K562 (cell line): Measurements from ENCODE around the gene PHLDB1. TPM values are rescaled to one million over a fixed set of nuclear protein-coding genes. Genes with fewer than 3 reads are reported as not detected.

Experiments used
- ATAC-seq: fragments of 200-7000 bp; cut with Tn5 transposase; 3 replicates; pipeline ENCODE4 v1.9.1; 2020; ENCODE audit warnings: moderate library complexity
- BruUV-seq: library from RNA; stranded (reverse); fragments of 400-500 nt; replicated peaks from 2 replicates; lab custom pipeline; 2021; lab: Mats Ljungman, UMichigan
- CTCF ChIA-PET: fragments of 300-600 bp; formaldehyde crosslinking; extraction: SDS; loops from one replicate; lab custom pipeline; 2021; ENCODE audit warnings: low intra/inter-chr PET ratio; lab: Yijun Ruan, JAX
- POLR2A ChIA-PET: fragments of 300-600, 350-650 bp; sonication (Branson Sonifier 250); formaldehyde crosslinking; extraction: SDS; loops from one replicate; lab custom pipeline; 2021; ENCODE audit warnings: antibody characterized with exemption, inconsistent platforms; lab: Yijun Ruan, JAX
- DNase-seq, 4 experiments: peaks; one replicate each; pipeline versions ENCODE4 v3.0.0 to v3.0.0-alpha.2; 2011 to 2018; ENCODE audit warnings: low spot score in 3 of 4, mixed read lengths in 3 of 4; ENCODE audit errors: extremely low read depth in 1 of 4
- FAIRE-seq: peaks from 2 replicates; lab custom pipeline; 2011; peaks lifted over from hg19 to GRCh38; lab: Jason Lieb, UNC
- H2AFZ ChIP-seq: 2 replicates; pipeline ENCODE4 v1.6.0; 2011; ENCODE audit warnings: low read depth, low read length, control low read depth, inconsistent platforms
- H3K27ac ChIP-seq: fragments of 200-600 bp; 3 replicates; pipeline ENCODE4 v1.8.0; 2011; ENCODE audit warnings: low read depth, mild to moderate bottlenecking, control low read depth, inconsistent platforms, low read length, moderate library complexity, mixed read lengths; ENCODE audit errors: extremely low read depth
- H3K27me3 ChIP-seq, 2 experiments: fragments of 300-600 bp in 1 of 2; 2 replicates in 1 of 2; 3 replicates in 1 of 2; pipeline versions ENCODE4 v1.6.0 to v1.8.0; 2011; ENCODE audit warnings: inconsistent platforms in 2 of 2, low read length in 2 of 2, mild to moderate bottlenecking in 1 of 2, mixed read lengths in 1 of 2, moderate library complexity in 1 of 2; ENCODE audit not compliant: control insufficient read depth in 2 of 2, insufficient read depth in 2 of 2
- H3K36me3 ChIP-seq: fragments of 300-600 bp; 3 replicates; pipeline ENCODE4 v1.8.0; 2011; ENCODE audit warnings: mild to moderate bottlenecking, low read length, inconsistent platforms; ENCODE audit not compliant: control insufficient read depth, insufficient read depth
- H3K4me1 ChIP-seq, 2 experiments: fragments of 200-600 bp in 1 of 2; replicated peaks in 1 of 2; 2 replicates in 1 of 2; 3 replicates in 1 of 2; pipeline versions ENCODE4 v1.5.1 to v1.8.0; 2011; ENCODE audit warnings: inconsistent platforms in 2 of 2, low read length in 2 of 2, mild to moderate bottlenecking in 1 of 2, mixed read lengths in 1 of 2, moderate library complexity in 1 of 2; ENCODE audit not compliant: control insufficient read depth in 2 of 2, insufficient read depth in 2 of 2
- H3K4me2 ChIP-seq: 2 replicates; pipeline ENCODE4 v1.6.1; 2011; ENCODE audit warnings: low read length, control low read depth, inconsistent platforms, mixed read lengths; ENCODE audit not compliant: insufficient read depth
- H3K4me3 ChIP-seq: fragments of 200-600 bp; sonication (generic), shearing (Covaris generic); 2 replicates; pipeline ENCODE4 v1.5.1; 2016; ENCODE audit warnings: control low read depth, inconsistent platforms
- H3K79me2 ChIP-seq: fragments of 200-600 bp; 3 replicates; pipeline ENCODE4 v1.8.0; 2011; ENCODE audit warnings: low read length, inconsistent platforms; ENCODE audit not compliant: control insufficient read depth, insufficient read depth
- H3K9ac ChIP-seq, 2 experiments: 2 replicates each; pipeline versions ENCODE4 v1.6.0 to v1.6.1; 2011; ENCODE audit warnings: low read depth in 2 of 2, low read length in 2 of 2, control low read depth in 1 of 2, inconsistent platforms in 1 of 2, mild to moderate bottlenecking in 1 of 2, mixed read lengths in 1 of 2; ENCODE audit not compliant: insufficient read depth in 1 of 2
- H3K9me1 ChIP-seq: one replicate; pipeline ENCODE4 v1.6.0; 2011; ENCODE audit warnings: inconsistent platforms, mild to moderate bottlenecking, low read length, moderate library complexity; ENCODE audit not compliant: control insufficient read depth, insufficient read depth
- H3K9me3 ChIP-seq: replicated peaks from 2 replicates; pipeline ENCODE4 v1.5.1; 2011; ENCODE audit warnings: low read depth, low read length, inconsistent platforms; ENCODE audit not compliant: control insufficient read depth, insufficient read depth
- H4K20me1 ChIP-seq: replicated peaks from 2 replicates; pipeline ENCODE4 v1.6.1; 2011; ENCODE audit warnings: low read length, inconsistent platforms, mixed read lengths; ENCODE audit not compliant: control insufficient read depth, insufficient read depth
- RBFOX2 ChIP-seq: fragments of 200-400 bp; formaldehyde crosslinking; IDR thresholded peaks from 2 replicates; pipeline ENCODE4 v1.6.1; 2017; ENCODE audit warnings: low read depth, mild to moderate bottlenecking, low read length, moderate library complexity
- ZNF217 ChIP-seq: sonication (generic); formaldehyde crosslinking; IDR thresholded peaks from 2 replicates; pipeline ENCODE4 v1.8.0; 2022; ENCODE audit warnings: mild to moderate bottlenecking, missing genetic modification reagents
- WGBS: fragments of 100-300 bp; shearing (Covaris generic); methylation state at CpG from one replicate; pipeline ENCODE4 v1.1.6; 2016; ENCODE audit warnings: low coverage, mixed read lengths; ENCODE audit not compliant: insufficient coverage; ENCODE audit errors: missing lambda C conversion rate; 5-methylcytosine and 5-hydroxymethylcytosine counted together
- in situ Hi-C: fragments of 300-500 bp; cut with MboI; formaldehyde crosslinking; loops from 4 replicates; pipeline ENCODE4 v1.15.0; 2018; ENCODE audit warnings: inconsistent platforms, mixed read lengths
- intact Hi-C: fragments of 100-400 bp; cut with micrococcal nuclease; formaldehyde crosslinking; loops from 2 replicates; pipeline ENCODE4 v1.14.2; 2022
- polyA plus RNA-seq, 8 experiments: library from polyadenylated mRNA; depleted of rRNA in 4 of 8; stranded (reverse) in 5 of 8; unstranded in 3 of 8; fragments of >200 nt; fragmentation: Nextera tagmentation in 2 of 8; fragmentation: Illumina TruSeq in 1 of 8; extraction: Ambion mirVana in 2 of 8; extraction: Trizol in 1 of 8; gene quantifications; 2 replicates each; pipeline versions ENCODE4 v1.2.1 to v1.2.3, GENCODE V29; 2011 to 2014; ENCODE audit warnings: inconsistent platforms in 1 of 8, missing spikeins in 1 of 8
- total RNA-seq, 7 experiments: library from RNA; depleted of rRNA in 6 of 7; stranded (reverse); fragments of >200 nt in 6 of 7; fragmentation: Illumina TruSeq in 2 of 7; extraction: Trizol in 2 of 7; gene quantifications; 2 replicates each; pipeline versions ENCODE4 v1.2.1 to v1.2.3, GENCODE V29; 2011 to 2021; ENCODE audit warnings: low replicate concordance in 1 of 7
- TF ChIP-seq, protein P1 (sequence below): sonication (generic); formaldehyde crosslinking; IDR thresholded peaks from 2 replicates; pipeline ENCODE4 v1.8.1; 2023; ENCODE audit warnings: mild to moderate bottlenecking, missing genetic modification reagents

Gene PHLDB1
- total and polyA plus RNA-seq, 9 of the 15 experiments (the other 6 are each of a cell fraction or from before 2014, with no cell fraction given) = 2.0 to 28.7 (median 16.2) TPM

DNA sequence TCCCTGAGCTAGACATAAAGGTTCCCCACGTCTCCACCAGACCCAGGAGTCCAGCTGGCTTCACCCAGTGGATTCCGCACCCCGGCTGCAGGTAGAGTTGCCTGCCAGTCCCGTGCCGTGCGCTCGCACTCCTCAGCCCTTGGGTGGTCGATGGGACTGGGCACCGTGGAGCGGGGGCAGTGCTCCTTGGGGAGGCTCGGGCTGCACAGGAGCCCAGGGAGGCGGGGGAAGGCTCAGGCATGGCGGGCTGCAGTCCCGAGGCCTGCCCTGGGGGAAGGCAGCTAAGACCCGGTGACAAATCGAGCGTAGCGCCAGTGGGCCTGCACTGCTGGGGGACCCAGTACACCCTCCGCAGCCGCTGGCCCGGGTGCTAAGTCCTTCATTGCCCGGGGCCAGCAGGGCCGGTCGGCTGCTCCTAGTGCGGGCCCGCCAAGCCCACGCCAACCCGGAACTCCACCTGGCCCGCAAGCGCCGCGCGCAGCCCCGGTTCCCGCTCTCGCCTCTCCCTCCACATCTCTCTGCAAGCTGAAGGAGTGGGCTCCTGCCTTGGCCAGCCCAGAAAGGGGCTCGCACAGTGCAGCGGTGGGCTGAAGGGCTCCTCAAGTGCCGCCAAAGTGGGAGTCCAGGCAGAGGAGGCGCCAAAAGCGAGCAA is 81.6 kb downstream of the PHLDB1 start:
- DNase-seq (no peak), FAIRE-seq (no peak), ATAC-seq (no peak)
- Histone ChIP-seq H3K4me2 (no peak overlapping the region), H3K4me1 (peaks cover 0 to 34% of the 10 kb centered on the region in 2 experiments; a peak in 3 of 5 replicates), H3K27me3 (no peaks in the 10 kb centered on the region), H3K9ac (no peak overlapping the region), H3K36me3 (no peaks in the 10 kb centered on the region), H2AFZ (no peak overlapping the region), H3K27ac (no peak overlapping the region), H3K9me1 (no peaks in the 10 kb centered on the region), H4K20me1 (no peaks in the 10 kb centered on the region), H3K4me3 (no peak overlapping the region), H3K9me3 (no peaks in the 10 kb centered on the region; the same call in 1 of the 2 replicates), H3K79me2 (no peaks in the 10 kb centered on the region)
- 94% methylated on average over 17 of the region's 41 CpGs for WGBS
- intact Hi-C loops (no loop called here), in situ Hi-C loops (no loop called here)
- BruUV-seq = no TSS peak
- ChIA-PET POLR2A (interaction anchor here (1.3 kb wide), 1 partner anchor 11 kb away, joined by 5 read pairs; no protein-coding TSS in a partner anchor), CTCF (interaction anchor here (0.6 to 1.5 kb wide), 2 partner anchors 114 to 268 kb away, joined by 3 to 9 read pairs; partner anchors contain the start of gene UPK2)
- TF ChIP-seq, protein P1, sequence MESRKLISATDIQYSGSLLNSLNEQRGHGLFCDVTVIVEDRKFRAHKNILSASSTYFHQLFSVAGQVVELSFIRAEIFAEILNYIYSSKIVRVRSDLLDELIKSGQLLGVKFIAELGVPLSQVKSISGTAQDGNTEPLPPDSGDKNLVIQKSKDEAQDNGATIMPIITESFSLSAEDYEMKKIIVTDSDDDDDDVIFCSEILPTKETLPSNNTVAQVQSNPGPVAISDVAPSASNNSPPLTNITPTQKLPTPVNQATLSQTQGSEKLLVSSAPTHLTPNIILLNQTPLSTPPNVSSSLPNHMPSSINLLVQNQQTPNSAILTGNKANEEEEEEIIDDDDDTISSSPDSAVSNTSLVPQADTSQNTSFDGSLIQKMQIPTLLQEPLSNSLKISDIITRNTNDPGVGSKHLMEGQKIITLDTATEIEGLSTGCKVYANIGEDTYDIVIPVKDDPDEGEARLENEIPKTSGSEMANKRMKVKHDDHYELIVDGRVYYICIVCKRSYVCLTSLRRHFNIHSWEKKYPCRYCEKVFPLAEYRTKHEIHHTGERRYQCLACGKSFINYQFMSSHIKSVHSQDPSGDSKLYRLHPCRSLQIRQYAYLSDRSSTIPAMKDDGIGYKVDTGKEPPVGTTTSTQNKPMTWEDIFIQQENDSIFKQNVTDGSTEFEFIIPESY (CRISPR knock-in tag) = peak; percentile 87
- TF ChIP-seq ZNF217 (no peak), RBFOX2 (peak; percentile 39)
